Measurements from ENCODE around the gene TEX26. TPM values are rescaled to one million over a fixed set of nuclear protein-coding genes. Genes with fewer than 3 reads are reported as not detected.

Gene TEX26
- total RNA-seq, 3 donors from 2014 or later (not counting 1 experiment from before 2014, with no cell fraction given): not detected

GRCh38 chr13:30889196-30889690, 43.2 kb upstream of the TEX26 start:
- no peaks in the 10 kb centered on the region for H3K36me3 ChIP-seq (ENCODE audit: control insufficient read depth, insufficient read depth, low read length)
- H3K27me3 ChIP-seq (ENCODE audit: control insufficient read depth, insufficient read depth, low read length): no peaks in the 10 kb centered on the region
- H3K9me3 Mint-ChIP-seq: peaks cover 0 to 2% of the 10 kb centered on the region in 2 donors
- H3K36me3 Mint-ChIP-seq: no peaks in the 10 kb centered on the region
- H3K4me1 ChIP-seq (ENCODE audit: control insufficient read depth, insufficient read depth, low read length): no peaks in the 10 kb centered on the region
- no peak for ATAC-seq
- no peak overlapping the region for H3K27ac ChIP-seq (ENCODE audit: low read length)
- H3K4me1 Mint-ChIP-seq: no peaks in the 10 kb centered on the region
- intact Hi-C loops (cut with micrococcal nuclease): no loop called here
- H3K9me3 ChIP-seq (ENCODE audit: control insufficient read depth, insufficient read depth, low read length): peaks cover 4% of the 10 kb centered on the region
- WGBS (ENCODE audit: insufficient coverage): 92% methylated on average over 1 of the region's 3 CpGs
- no peak for TF ChIP-seq CTCF (IDR thresholded peaks at IDR 0.05)
- peaks cover 5 to 6% of the 10 kb centered on the region in 2 donors for H3K27me3 Mint-ChIP-seq (ENCODE audit: low read depth in 2 of 2)
- DNase-seq: no peak
- no peak overlapping the region for H3K4me3 Mint-ChIP-seq
- H3K27ac Mint-ChIP-seq: no peak overlapping the region
- no peak overlapping the region for H3K4me3 ChIP-seq (ENCODE audit: low read length)

GRCh38 chr13:30892966-30893365, 39.5 kb upstream of the TEX26 start:
- Mint-ChIP-seq H3K4me1 (no peaks in the 10 kb centered on the region), H3K27me3 (ENCODE audit: low read depth in 2 of 2) (peaks cover 13% of the 10 kb centered on the region in 2 donors), H3K36me3 (no peaks in the 10 kb centered on the region), H3K4me3 (no peak overlapping the region), H3K27ac (no peak overlapping the region), H3K9me3 (peaks cover 0 to 2% of the 10 kb centered on the region in 2 donors)
- 55% methylated on average over 6 of the region's 6 CpGs for WGBS (ENCODE audit: insufficient coverage)
- no peaks in the 10 kb centered on the region for H3K4me1 ChIP-seq (ENCODE audit: control insufficient read depth, insufficient read depth, low read length)
- H3K36me3 ChIP-seq (ENCODE audit: control insufficient read depth, insufficient read depth, low read length): no peaks in the 10 kb centered on the region
- no peaks in the 10 kb centered on the region for H3K9me3 ChIP-seq (ENCODE audit: control insufficient read depth, insufficient read depth, low read length)
- intact Hi-C loops (cut with micrococcal nuclease): no loop called here
- H3K27me3 ChIP-seq (ENCODE audit: control insufficient read depth, insufficient read depth, low read length): no peaks in the 10 kb centered on the region
- no peak overlapping the region for H3K4me3 ChIP-seq (ENCODE audit: low read length)
- no peak overlapping the region for H3K27ac ChIP-seq (ENCODE audit: low read length)
- DNase-seq: no peak
- TF ChIP-seq CTCF (IDR thresholded peaks at IDR 0.05): no peak
- ATAC-seq: no peak

GRCh38 chr13:30895773-30896172, 36.7 kb upstream of the TEX26 start:
- H3K36me3 ChIP-seq (ENCODE audit: control insufficient read depth, insufficient read depth, low read length): no peaks in the 10 kb centered on the region
- Mint-ChIP-seq H3K27ac (no peak overlapping the region), H3K4me1 (peaks cover 0 to 6% of the 10 kb centered on the region in 2 donors), H3K36me3 (no peaks in the 10 kb centered on the region), H3K9me3 (no peaks in the 10 kb centered on the region), H3K4me3 (no peak overlapping the region), H3K27me3 (ENCODE audit: low read depth in 2 of 2) (peaks cover 23 to 24% of the 10 kb centered on the region in 2 donors)
- 82% methylated on average over 4 of the region's 4 CpGs for WGBS (ENCODE audit: insufficient coverage)
- no peak overlapping the region for H3K4me3 ChIP-seq (ENCODE audit: low read length)
- H3K4me1 ChIP-seq (ENCODE audit: control insufficient read depth, insufficient read depth, low read length): no peaks in the 10 kb centered on the region
- intact Hi-C loops (cut with micrococcal nuclease): no loop called here
- H3K27me3 ChIP-seq (ENCODE audit: control insufficient read depth, insufficient read depth, low read length): no peaks in the 10 kb centered on the region
- DNase-seq (no peak), ATAC-seq (no peak)
- no peak overlapping the region for H3K27ac ChIP-seq (ENCODE audit: low read length)
- no peaks in the 10 kb centered on the region for H3K9me3 ChIP-seq (ENCODE audit: control insufficient read depth, insufficient read depth, low read length)
- no peak for TF ChIP-seq CTCF (IDR thresholded peaks at IDR 0.05)

- Mint-ChIP-seq H3K27me3 (ENCODE audit: low read depth in 2 of 2) (peaks cover 24 to 28% of the 10 kb centered on the region in 2 donors), H3K9me3 (no peaks in the 10 kb centered on the region), H3K27ac (no peak overlapping the region), H3K4me3 (no peak overlapping the region), H3K4me1 (peaks cover 0 to 6% of the 10 kb centered on the region in 2 donors), H3K36me3 (no peaks in the 10 kb centered on the region)
- ATAC-seq (no peak), DNase-seq (no peak)
- Histone ChIP-seq H3K9me3 (ENCODE audit: control insufficient read depth, insufficient read depth, low read length) (no peaks in the 10 kb centered on the region), H3K27me3 (ENCODE audit: control insufficient read depth, insufficient read depth, low read length) (no peaks in the 10 kb centered on the region), H3K4me1 (ENCODE audit: control insufficient read depth, insufficient read depth, low read length) (no peaks in the 10 kb centered on the region), H3K36me3 (ENCODE audit: control insufficient read depth, insufficient read depth, low read length) (no peaks in the 10 kb centered on the region), H3K4me3 (ENCODE audit: low read length) (no peak overlapping the region), H3K27ac (ENCODE audit: low read length) (no peak overlapping the region)
- TF ChIP-seq CTCF (IDR thresholded peaks at IDR 0.05): no peak
- intact Hi-C loops (cut with micrococcal nuclease): no loop called here
Observed at GRCh38 chr13:30898070-30898469, 34.4 kb upstream of the TEX26 start.
